Neural progenitor cell (in vitro differentiated cells): Measurements from ENCODE around the gene ISY1. TPM values are rescaled to one million over a fixed set of nuclear protein-coding genes. Genes with fewer than 3 reads are reported as not detected.

Experiments used
- DNase-seq: peaks from one replicate; pipeline ENCODE4 v3.0.0-alpha.2; 2016; ENCODE audit warnings: low spot score
- H2AFZ ChIP-seq: fragments of 200-600 bp; sonication (generic); replicated peaks from 2 replicates; pipeline ENCODE4 v1.6.1; 2016; ENCODE audit warnings: antibody characterized with exemption
- H3F3A ChIP-seq: fragments of 200-600 bp; sonication (generic); 2 replicates; pipeline ENCODE4 v1.6.1; 2016; ENCODE audit warnings: antibody characterized with exemption, low read depth
- H3K27ac ChIP-seq: fragments of 200-600 bp; sonication (generic); 2 replicates; pipeline ENCODE4 v1.5.1; 2016; ENCODE audit warnings: mild to moderate bottlenecking
- H3K27me3 ChIP-seq: fragments of 200-600 bp; sonication (generic); 2 replicates; pipeline ENCODE4 v1.6.1; 2016; ENCODE audit warnings: mild to moderate bottlenecking, moderate library complexity
- H3K36me3 ChIP-seq: fragments of 200-600 bp; sonication (generic); 2 replicates; pipeline ENCODE4 v1.5.1; 2016
- H3K4me1 ChIP-seq: fragments of 200-600 bp; sonication (generic); 2 replicates; pipeline ENCODE4 v1.6.1; 2016; ENCODE audit warnings: mixed run types
- H3K4me2 ChIP-seq: fragments of 200-600 bp; sonication (generic); 2 replicates; pipeline ENCODE4 v1.6.1; 2016
- H3K4me3 ChIP-seq: fragments of 200-600 bp; sonication (generic); 2 replicates; pipeline ENCODE4 v1.5.1; 2016
- H3K79me2 ChIP-seq: fragments of 200-600 bp; sonication (generic); 2 replicates; pipeline ENCODE4 v1.6.1; 2016; ENCODE audit warnings: low read depth
- H3K9ac ChIP-seq: fragments of 200-600 bp; sonication (generic); 2 replicates; pipeline ENCODE4 v1.6.1; 2016
- H3K9me3 ChIP-seq: fragments of 200-600 bp; sonication (generic); 2 replicates; pipeline ENCODE4 v1.5.1; 2016; ENCODE audit warnings: low read depth
- H4K20me1 ChIP-seq: fragments of 200-600 bp; sonication (generic); 2 replicates; pipeline ENCODE4 v1.6.1; 2016; ENCODE audit warnings: low read depth
- H3K27ac Mint-ChIP-seq: 3 replicates; pipeline ENCODE4 v1.8.0; 2021; ENCODE audit warnings: mixed read lengths
- H3K27me3 Mint-ChIP-seq: 2 replicates; pipeline ENCODE4 v1.8.0; 2022; ENCODE audit warnings: low read depth, mild to moderate bottlenecking, inconsistent platforms, moderate library complexity, mixed read lengths; ENCODE audit not compliant: insufficient read depth
- H3K36me3 Mint-ChIP-seq: 3 replicates; pipeline ENCODE4 v1.8.0; 2021; ENCODE audit warnings: mixed read lengths
- H3K4me1 Mint-ChIP-seq: 3 replicates; pipeline ENCODE4 v1.8.0; 2021; ENCODE audit warnings: mixed read lengths
- H3K4me3 Mint-ChIP-seq: 3 replicates; pipeline ENCODE4 v1.8.0; 2021; ENCODE audit warnings: mild to moderate bottlenecking, moderate library complexity, mixed read lengths
- H3K9me3 Mint-ChIP-seq: 3 replicates; pipeline ENCODE4 v1.8.0; 2020; ENCODE audit warnings: mixed read lengths
- CTCF ChIP-seq: fragments of 200-600 bp; sonication (generic); IDR thresholded peaks from 2 replicates; pipeline ENCODE4 v1.5.1; 2017; ENCODE audit warnings: antibody characterized with exemption, mild to moderate bottlenecking
- EZH2 ChIP-seq: fragments of 200-600 bp; sonication (generic); IDR thresholded peaks from 2 replicates; pipeline ENCODE4 v1.6.1; 2017; ENCODE audit warnings: antibody characterized with exemption, mild to moderate bottlenecking, moderate library complexity
- EZH2phosphoT487 ChIP-seq: fragments of 200-600 bp; sonication (generic); IDR thresholded peaks from 2 replicates; pipeline ENCODE4 v1.6.1; 2017; ENCODE audit warnings: antibody characterized with exemption
- total RNA-seq: library from RNA; depleted of rRNA; stranded (reverse); fragments of >200 nt; gene quantifications from 2 replicates; pipeline ENCODE4 v1.2.3, GENCODE V29; 2015; ENCODE audit warnings: low replicate concordance

Gene ISY1
- total RNA-seq, 1 donor from 2014 or later, result 31.9 TPM

GRCh38 chr3:129106866-129107565 is 53.8 kb downstream of the ISY1 start:
- no peak overlapping the region for H3K4me3 ChIP-seq
- H3K4me1 ChIP-seq, result no peaks in the 10 kb centered on the region
- Mint-ChIP-seq H3K36me3 (no peaks in the 10 kb centered on the region), H3K4me3 (no peak overlapping the region), H3K27ac (no peak overlapping the region), H3K27me3 (peaks cover 2% of the 10 kb centered on the region), H3K9me3 (no peaks in the 10 kb centered on the region), H3K4me1 (peaks cover 7% of the 10 kb centered on the region)
- DNase-seq, result no peak
- no peaks in the 10 kb centered on the region for H4K20me1 ChIP-seq
- no peaks in the 10 kb centered on the region for H3F3A ChIP-seq
- no peak overlapping the region for H3K4me2 ChIP-seq
- H3K27me3 ChIP-seq, result no peaks in the 10 kb centered on the region
- no peak overlapping the region for H2AFZ ChIP-seq
- no peak overlapping the region for H3K27ac ChIP-seq
- no peaks in the 10 kb centered on the region for H3K79me2 ChIP-seq
- TF ChIP-seq EZH2phosphoT487, result no peak
- no peak for TF ChIP-seq EZH2
- no peak for TF ChIP-seq CTCF
- H3K36me3 ChIP-seq, result no peaks in the 10 kb centered on the region
- peak overlapping the region; percentile 28 for H3K9ac ChIP-seq
- no peaks in the 10 kb centered on the region for H3K9me3 ChIP-seq

DNA sequence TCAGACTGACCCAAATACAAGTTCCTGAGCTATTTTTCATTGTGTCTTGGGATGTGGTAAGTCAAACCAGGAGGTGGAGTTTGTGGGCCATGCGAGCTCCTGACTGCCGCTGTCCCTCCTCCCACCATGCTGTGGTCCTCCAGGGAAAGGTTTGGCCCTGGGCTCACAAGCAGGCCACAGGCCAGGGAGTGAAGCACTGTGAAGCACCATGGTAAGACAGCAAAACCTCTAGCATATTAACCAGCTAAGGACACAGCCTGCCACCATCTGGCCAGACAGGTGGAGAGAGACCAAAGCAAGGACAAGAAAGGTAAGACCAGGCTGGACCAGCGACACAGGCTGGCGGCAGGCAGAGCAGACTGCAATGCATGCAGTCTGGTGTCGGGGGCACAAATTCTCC is 54.5 kb downstream of the ISY1 start:
- H3K4me3 Mint-ChIP-seq, result no peak overlapping the region
- no peak overlapping the region for H3K4me2 ChIP-seq
- no peaks in the 10 kb centered on the region for H3K79me2 ChIP-seq
- H4K20me1 ChIP-seq, result no peaks in the 10 kb centered on the region
- no peaks in the 10 kb centered on the region for H3K9me3 ChIP-seq
- H3K27ac Mint-ChIP-seq, result no peak overlapping the region
- no peak overlapping the region for H3K4me3 ChIP-seq
- no peaks in the 10 kb centered on the region for H3K36me3 Mint-ChIP-seq
- H3K27ac ChIP-seq, result no peak overlapping the region
- H2AFZ ChIP-seq, result no peak overlapping the region
- no peak overlapping the region for H3K9ac ChIP-seq
- TF ChIP-seq EZH2phosphoT487 (no peak), EZH2 (no peak), CTCF (peak; percentile 13)
- DNase-seq, result peak; percentile 28
- no peaks in the 10 kb centered on the region for H3K27me3 ChIP-seq
- H3K9me3 Mint-ChIP-seq, result no peaks in the 10 kb centered on the region
- H3K27me3 Mint-ChIP-seq, result peaks cover 2% of the 10 kb centered on the region
- H3K36me3 ChIP-seq, result no peaks in the 10 kb centered on the region
- peaks cover 7% of the 10 kb centered on the region for H3K4me1 Mint-ChIP-seq
- H3K4me1 ChIP-seq, result no peaks in the 10 kb centered on the region
- no peaks in the 10 kb centered on the region for H3F3A ChIP-seq

DNA sequence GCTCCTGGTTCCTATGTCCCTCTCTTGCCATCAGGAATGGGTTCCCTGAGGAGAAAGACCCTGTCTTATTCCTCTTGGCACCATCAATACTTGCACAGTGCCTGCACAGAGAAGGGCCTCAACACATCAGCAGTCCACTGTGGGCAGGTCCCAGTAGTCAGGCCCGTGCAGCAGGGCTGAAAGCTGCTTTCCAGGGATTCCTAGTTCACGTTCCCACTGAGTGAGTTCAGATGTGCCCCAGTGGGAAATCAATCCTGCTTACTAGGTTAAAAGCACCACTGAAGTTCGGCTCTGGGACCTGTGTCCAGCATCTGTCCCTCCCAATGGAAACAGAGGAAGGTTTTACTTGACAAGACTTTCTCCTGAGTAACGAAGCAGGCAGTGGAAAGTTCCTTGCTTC is 55.0 kb downstream of the ISY1 start:
- H2AFZ ChIP-seq, result no peak overlapping the region
- H4K20me1 ChIP-seq, result no peaks in the 10 kb centered on the region
- no peak overlapping the region for H3K4me2 ChIP-seq
- no peak for TF ChIP-seq EZH2phosphoT487
- no peak for TF ChIP-seq CTCF
- TF ChIP-seq EZH2, result no peak
- Mint-ChIP-seq H3K27ac (no peak overlapping the region), H3K4me1 (peaks cover 7% of the 10 kb centered on the region), H3K36me3 (no peaks in the 10 kb centered on the region), H3K9me3 (no peaks in the 10 kb centered on the region), H3K4me3 (no peak overlapping the region), H3K27me3 (peaks cover 2% of the 10 kb centered on the region)
- no peak overlapping the region for H3K27ac ChIP-seq
- no peaks in the 10 kb centered on the region for H3F3A ChIP-seq
- no peak for DNase-seq
- no peaks in the 10 kb centered on the region for H3K79me2 ChIP-seq
- H3K9ac ChIP-seq, result no peak overlapping the region
- H3K4me1 ChIP-seq, result no peaks in the 10 kb centered on the region
- no peaks in the 10 kb centered on the region for H3K9me3 ChIP-seq
- H3K36me3 ChIP-seq, result no peaks in the 10 kb centered on the region
- H3K27me3 ChIP-seq, result no peaks in the 10 kb centered on the region
- H3K4me3 ChIP-seq, result no peak overlapping the region
